ENCODE data around the gene DAAM1. TPM values are rescaled to one million over a fixed set of nuclear protein-coding genes. Genes with fewer than 3 reads are reported as not detected.
A peak's percentile ranks its signal among the peaks of the same experiment; 100 is the strongest.

DAAM1 gene
- total RNA-seq, 1 donor from 2014 or later: 42.0 TPM

DNA sequence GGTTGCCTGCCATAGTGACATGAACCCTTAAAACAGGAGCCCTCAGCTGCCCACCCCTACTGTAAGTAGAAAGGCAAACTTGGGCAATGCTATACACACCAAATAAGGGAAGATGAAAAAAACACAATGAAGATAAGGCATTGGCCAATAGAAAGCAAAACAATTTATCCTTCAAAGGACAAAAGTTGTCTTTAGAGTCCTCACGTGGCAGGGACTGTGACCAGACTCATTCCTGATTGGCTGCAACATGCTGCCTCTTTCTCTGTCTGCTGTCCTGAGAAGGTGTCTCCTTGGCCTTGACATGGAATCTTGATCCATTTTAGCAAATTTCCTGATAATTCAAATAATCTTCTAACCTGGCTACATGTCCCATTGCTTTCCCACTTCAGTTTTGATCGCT is 144.8 kb downstream of the DAAM1 start:
- TF ChIP-seq, protein P1, sequence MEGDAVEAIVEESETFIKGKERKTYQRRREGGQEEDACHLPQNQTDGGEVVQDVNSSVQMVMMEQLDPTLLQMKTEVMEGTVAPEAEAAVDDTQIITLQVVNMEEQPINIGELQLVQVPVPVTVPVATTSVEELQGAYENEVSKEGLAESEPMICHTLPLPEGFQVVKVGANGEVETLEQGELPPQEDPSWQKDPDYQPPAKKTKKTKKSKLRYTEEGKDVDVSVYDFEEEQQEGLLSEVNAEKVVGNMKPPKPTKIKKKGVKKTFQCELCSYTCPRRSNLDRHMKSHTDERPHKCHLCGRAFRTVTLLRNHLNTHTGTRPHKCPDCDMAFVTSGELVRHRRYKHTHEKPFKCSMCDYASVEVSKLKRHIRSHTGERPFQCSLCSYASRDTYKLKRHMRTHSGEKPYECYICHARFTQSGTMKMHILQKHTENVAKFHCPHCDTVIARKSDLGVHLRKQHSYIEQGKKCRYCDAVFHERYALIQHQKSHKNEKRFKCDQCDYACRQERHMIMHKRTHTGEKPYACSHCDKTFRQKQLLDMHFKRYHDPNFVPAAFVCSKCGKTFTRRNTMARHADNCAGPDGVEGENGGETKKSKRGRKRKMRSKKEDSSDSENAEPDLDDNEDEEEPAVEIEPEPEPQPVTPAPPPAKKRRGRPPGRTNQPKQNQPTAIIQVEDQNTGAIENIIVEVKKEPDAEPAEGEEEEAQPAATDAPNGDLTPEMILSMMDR (IDR thresholded peaks at IDR 0.05): no peak
- TF ChIP-seq POLR2A (IDR thresholded peaks at IDR 0.05): no peak
- no peak for TF ChIP-seq POLR2AphosphoS5 (IDR thresholded peaks at IDR 0.05; ENCODE audit: insufficient read depth in 1 of 2, low read depth in 1 of 2)
- Histone ChIP-seq H3K36me3 (peaks cover 0 to 14% of the 10 kb centered on the region in 2 donors), H3K27me3 (no peaks in the 10 kb centered on the region), H3K9me3 (no peaks in the 10 kb centered on the region), H3K4me3 (no peak overlapping the region), H3K4me1 (peaks cover 41% of the 10 kb centered on the region), H3K27ac (peak overlapping the region; percentile 61)
- intact Hi-C loops (cut with DNase I): loop anchor here (10.0 kb wide), 1 partner anchor 72 kb away; no protein-coding TSS in a partner anchor
- no peak for DNase-seq (ENCODE audit: extremely low spot score in 2 of 2)

DNA sequence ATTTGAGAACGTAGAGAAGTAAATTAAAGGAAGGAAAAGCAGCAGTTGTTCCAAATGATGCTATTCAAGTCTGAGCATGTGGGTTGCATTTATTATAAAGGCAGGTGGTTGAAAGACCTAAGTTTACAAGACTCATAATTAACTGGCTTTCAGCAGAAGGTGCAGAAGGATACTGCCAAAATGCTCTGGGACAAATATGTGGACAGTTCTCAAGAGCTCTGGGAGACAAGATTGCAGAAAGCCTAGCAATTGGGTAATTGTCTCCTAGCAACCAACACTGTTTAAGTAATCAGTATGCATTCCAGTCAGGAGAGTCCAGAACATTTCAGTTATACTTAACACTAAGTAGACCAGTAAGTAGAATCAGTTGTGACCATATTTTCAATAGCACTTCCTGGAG is 145.2 kb downstream of the DAAM1 start:
- Histone ChIP-seq H3K27ac (peak overlapping the region; percentile 61), H3K4me1 (peaks cover 45% of the 10 kb centered on the region), H3K4me3 (no peak overlapping the region), H3K9me3 (no peaks in the 10 kb centered on the region), H3K27me3 (no peaks in the 10 kb centered on the region), H3K36me3 (peaks cover 0 to 12% of the 10 kb centered on the region in 2 donors)
- intact Hi-C loops (cut with DNase I): loop anchor here (10.0 kb wide), 1 partner anchor 71 kb away; no protein-coding TSS in a partner anchor
- TF ChIP-seq POLR2AphosphoS5 (IDR thresholded peaks at IDR 0.05; ENCODE audit: insufficient read depth in 1 of 2, low read depth in 1 of 2) (peak in 1 of 2 donors; percentile 84), POLR2A (IDR thresholded peaks at IDR 0.05) (no peak)
- no peak for DNase-seq (ENCODE audit: extremely low spot score in 2 of 2)

DNA sequence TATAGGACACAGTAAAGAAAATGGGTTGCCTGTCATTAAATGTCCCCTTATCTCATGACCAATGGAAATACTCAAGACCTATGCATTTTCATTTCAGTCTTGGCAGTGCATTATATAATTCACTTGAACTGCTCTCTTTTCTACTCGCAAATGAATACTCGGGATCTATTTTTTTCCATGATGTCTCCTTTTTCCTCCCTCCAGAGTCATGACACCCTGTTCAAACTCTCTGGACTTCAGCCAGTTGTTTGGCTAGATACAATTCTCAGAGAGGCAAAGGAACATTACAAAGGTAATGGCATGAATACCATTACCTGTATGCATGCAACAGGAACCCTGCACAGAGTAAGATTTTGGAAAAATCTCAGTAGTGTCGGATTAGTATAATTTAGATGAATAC is 145.8 kb downstream of the DAAM1 start:
- peak overlapping the region; percentile 61 for H3K27ac ChIP-seq
- H3K27me3 ChIP-seq: no peaks in the 10 kb centered on the region
- H3K4me3 ChIP-seq: no peak overlapping the region
- intact Hi-C loops (cut with DNase I): loop anchor here (10.0 kb wide), 1 partner anchor 71 kb away; no protein-coding TSS in a partner anchor
- H3K9me3 ChIP-seq: no peaks in the 10 kb centered on the region
- TF ChIP-seq POLR2A (IDR thresholded peaks at IDR 0.05) (no peak), POLR2AphosphoS5 (IDR thresholded peaks at IDR 0.05; ENCODE audit: insufficient read depth in 1 of 2, low read depth in 1 of 2) (no peak)
- TF ChIP-seq, protein P1 (IDR thresholded peaks at IDR 0.05): no peak
- DNase-seq (ENCODE audit: extremely low spot score in 2 of 2): no peak
- peaks cover 45% of the 10 kb centered on the region for H3K4me1 ChIP-seq
- peaks cover 0 to 12% of the 10 kb centered on the region in 2 donors for H3K36me3 ChIP-seq

DNA sequence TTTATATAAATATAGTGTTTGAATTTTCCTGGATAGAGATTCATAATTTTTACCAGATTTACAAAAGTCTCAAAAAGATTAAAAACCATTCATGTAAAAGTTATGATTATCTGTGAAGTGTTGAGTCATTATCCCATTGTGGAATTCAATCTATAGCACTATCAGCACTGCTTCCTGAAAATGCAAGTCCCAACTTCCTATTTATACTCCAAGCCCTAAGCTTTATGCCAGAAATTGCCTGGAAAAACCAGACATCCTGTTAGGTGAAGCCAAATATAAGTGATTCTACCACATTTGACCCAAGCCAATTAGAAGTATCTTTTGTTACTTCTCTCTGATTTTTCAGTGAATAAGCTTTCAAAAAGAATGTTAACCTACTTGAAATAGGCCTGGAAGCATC is 147.6 kb downstream of the DAAM1 start:
- intact Hi-C loops (cut with DNase I): loop anchor here (10.0 kb wide), 1 partner anchor 69 kb away; no protein-coding TSS in a partner anchor
- Histone ChIP-seq H3K9me3 (no peaks in the 10 kb centered on the region), H3K36me3 (peaks cover 0 to 15% of the 10 kb centered on the region in 2 donors), H3K4me1 (peaks cover 45% of the 10 kb centered on the region), H3K27ac (peak overlapping the region; percentile 68), H3K27me3 (no peaks in the 10 kb centered on the region), H3K4me3 (no peak overlapping the region)
- TF ChIP-seq, protein P1 (IDR thresholded peaks at IDR 0.05): no peak
- TF ChIP-seq POLR2A (IDR thresholded peaks at IDR 0.05) (no peak), POLR2AphosphoS5 (IDR thresholded peaks at IDR 0.05; ENCODE audit: insufficient read depth in 1 of 2, low read depth in 1 of 2) (no peak)
- no peak for DNase-seq (ENCODE audit: extremely low spot score in 2 of 2)

- H3K27ac ChIP-seq: peak overlapping the region; percentile 68
- intact Hi-C loops (cut with DNase I): loop anchor here (10.0 kb wide), 1 partner anchor 68 kb away; no protein-coding TSS in a partner anchor
- TF ChIP-seq POLR2A (IDR thresholded peaks at IDR 0.05) (no peak), POLR2AphosphoS5 (IDR thresholded peaks at IDR 0.05; ENCODE audit: insufficient read depth in 1 of 2, low read depth in 1 of 2) (no peak)
- TF ChIP-seq, protein P1 (IDR thresholded peaks at IDR 0.05): no peak
These were observed 148.2 kb downstream of the DAAM1 start for GRCh38 chr14:59336706-59337105.

More at GRCh38 chr14:59336706-59337105, 148.2 kb downstream of the DAAM1 start:
- no peaks in the 10 kb centered on the region for H3K9me3 ChIP-seq
- no peak for DNase-seq (ENCODE audit: extremely low spot score in 2 of 2)
- H3K27me3 ChIP-seq: no peaks in the 10 kb centered on the region
- H3K36me3 ChIP-seq: peaks cover 0 to 15% of the 10 kb centered on the region in 2 donors
- no peak overlapping the region for H3K4me3 ChIP-seq
- H3K4me1 ChIP-seq: peaks cover 45% of the 10 kb centered on the region
